WERI-Rb-1 (cell line): ENCODE measurements around the gene UHMK1.

Experiments
- DNase-seq: peaks from one replicate; pipeline ENCODE4 v3.0.0-alpha.2; 2020
- H3K27ac ChIP-seq: fragments of 250-450 bp; sonication (Bioruptor Pico); 2 replicates; pipeline ENCODE4 v1.5.1; 2020; ENCODE audit warnings: mild to moderate bottlenecking, moderate library complexity
- H3K27me3 ChIP-seq: fragments of 250-450 bp; sonication (Bioruptor Pico); 2 replicates; pipeline ENCODE4 v1.5.1; 2021; ENCODE audit warnings: mild to moderate bottlenecking, low read depth, moderate library complexity; ENCODE audit not compliant: insufficient read depth, severe bottlenecking
- H3K36me3 ChIP-seq: fragments of 250-450 bp; sonication (Bioruptor Pico); 2 replicates; pipeline ENCODE4 v1.5.1; 2020; ENCODE audit warnings: mild to moderate bottlenecking, moderate library complexity
- H3K4me3 ChIP-seq: 2 replicates; pipeline ENCODE4 v1.5.1; 2011; ENCODE audit warnings: low read depth, mild to moderate bottlenecking, control low read depth, low read length
- H3K9me3 ChIP-seq: fragments of 250-450 bp; sonication (Bioruptor Pico); 2 replicates; pipeline ENCODE4 v1.5.1; 2021; ENCODE audit warnings: mild to moderate bottlenecking, moderate library complexity; ENCODE audit not compliant: severe bottlenecking
- TF ChIP-seq, protein P1 (sequence below): IDR thresholded peaks from 2 replicates; pipeline ENCODE4 v1.5.1; 2011; ENCODE audit warnings: low read depth, mild to moderate bottlenecking, control low read depth, inconsistent platforms, low read length

The UHMK1 gene

GRCh38 chr1:162541619-162542141, 44.1 kb downstream of the UHMK1 start:
- Histone ChIP-seq H3K27ac (no peak overlapping the region), H3K27me3 (no peaks in the 10 kb centered on the region)
- TF ChIP-seq, protein P1, sequence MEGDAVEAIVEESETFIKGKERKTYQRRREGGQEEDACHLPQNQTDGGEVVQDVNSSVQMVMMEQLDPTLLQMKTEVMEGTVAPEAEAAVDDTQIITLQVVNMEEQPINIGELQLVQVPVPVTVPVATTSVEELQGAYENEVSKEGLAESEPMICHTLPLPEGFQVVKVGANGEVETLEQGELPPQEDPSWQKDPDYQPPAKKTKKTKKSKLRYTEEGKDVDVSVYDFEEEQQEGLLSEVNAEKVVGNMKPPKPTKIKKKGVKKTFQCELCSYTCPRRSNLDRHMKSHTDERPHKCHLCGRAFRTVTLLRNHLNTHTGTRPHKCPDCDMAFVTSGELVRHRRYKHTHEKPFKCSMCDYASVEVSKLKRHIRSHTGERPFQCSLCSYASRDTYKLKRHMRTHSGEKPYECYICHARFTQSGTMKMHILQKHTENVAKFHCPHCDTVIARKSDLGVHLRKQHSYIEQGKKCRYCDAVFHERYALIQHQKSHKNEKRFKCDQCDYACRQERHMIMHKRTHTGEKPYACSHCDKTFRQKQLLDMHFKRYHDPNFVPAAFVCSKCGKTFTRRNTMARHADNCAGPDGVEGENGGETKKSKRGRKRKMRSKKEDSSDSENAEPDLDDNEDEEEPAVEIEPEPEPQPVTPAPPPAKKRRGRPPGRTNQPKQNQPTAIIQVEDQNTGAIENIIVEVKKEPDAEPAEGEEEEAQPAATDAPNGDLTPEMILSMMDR: no peak

DNA sequence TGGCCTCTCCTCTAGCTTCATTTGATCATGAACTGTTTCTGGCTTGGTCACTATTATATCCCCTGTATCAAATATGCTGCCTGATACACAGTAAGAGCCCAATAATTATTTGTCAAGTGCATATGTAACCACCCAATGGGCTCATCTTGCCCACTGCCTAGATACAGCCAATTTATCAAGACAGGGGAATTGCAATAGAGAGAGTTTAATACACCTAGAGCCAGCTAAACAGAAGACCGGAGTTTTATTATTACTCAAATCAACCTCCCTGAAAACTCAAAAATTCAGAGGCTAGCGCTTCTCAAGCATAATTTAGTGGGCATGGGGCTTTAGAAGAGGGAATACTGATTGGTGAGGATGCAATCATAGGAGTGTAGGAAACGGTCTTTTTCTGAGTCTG, 45.6 kb downstream of the UHMK1 start:
- no peak for DNase-seq
- H3K9me3 ChIP-seq: peaks cover 4% of the 10 kb centered on the region
- H3K27me3 ChIP-seq: no peaks in the 10 kb centered on the region
- TF ChIP-seq, protein P1: no peak
- H3K27ac ChIP-seq: no peak overlapping the region
- H3K36me3 ChIP-seq: no peaks in the 10 kb centered on the region
- no peak overlapping the region for H3K4me3 ChIP-seq

More at GRCh38 chr1:162541619-162542141, 44.1 kb downstream of the UHMK1 start:
- Histone ChIP-seq H3K9me3 (peaks cover 4% of the 10 kb centered on the region), H3K36me3 (no peaks in the 10 kb centered on the region), H3K4me3 (no peak overlapping the region)
- no peak for DNase-seq

- Histone ChIP-seq H3K27me3 (no peaks in the 10 kb centered on the region), H3K4me3 (no peak overlapping the region), H3K27ac (no peak overlapping the region), H3K36me3 (no peaks in the 10 kb centered on the region), H3K9me3 (peaks cover 2% of the 10 kb centered on the region)
- DNase-seq: no peak
- TF ChIP-seq, protein P1: no peak
Measured at GRCh38 chr1:162548170-162548569, 50.6 kb downstream of the UHMK1 start.

DNA sequence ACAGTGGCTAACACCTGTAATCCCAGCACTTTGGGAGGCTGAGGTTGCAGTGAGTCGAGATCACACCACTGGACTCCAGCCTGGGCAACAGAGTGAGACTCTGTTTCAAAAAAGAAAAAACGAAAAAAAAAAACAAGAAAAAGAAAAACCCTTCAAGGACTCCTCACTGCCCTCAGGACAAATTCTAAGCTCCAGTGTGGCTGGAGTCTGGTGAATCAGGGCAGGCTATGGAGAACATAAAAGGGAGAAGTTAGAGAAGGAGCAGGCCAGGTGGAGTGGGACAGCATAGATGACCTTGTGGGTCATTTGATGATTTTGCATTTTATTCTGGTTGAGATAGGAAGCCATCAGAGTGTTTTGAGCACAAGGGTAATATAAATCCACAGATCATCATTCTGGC, 51.4 kb downstream of the UHMK1 start:
- no peaks in the 10 kb centered on the region for H3K36me3 ChIP-seq
- TF ChIP-seq, protein P1: no peak
- DNase-seq: no peak
- no peak overlapping the region for H3K27ac ChIP-seq
- H3K9me3 ChIP-seq: no peaks in the 10 kb centered on the region
- no peak overlapping the region for H3K4me3 ChIP-seq
- no peaks in the 10 kb centered on the region for H3K27me3 ChIP-seq

- Histone ChIP-seq H3K9me3 (no peaks in the 10 kb centered on the region), H3K27ac (no peak overlapping the region), H3K4me3 (no peak overlapping the region), H3K27me3 (no peaks in the 10 kb centered on the region), H3K36me3 (no peaks in the 10 kb centered on the region)
- TF ChIP-seq, protein P1: no peak
- DNase-seq: no peak
Measured at GRCh38 chr1:162550925-162551324, 53.3 kb downstream of the UHMK1 start.
